SKM-1 (cell line): ENCODE data around the gene PCDHGB4.
"Not testable (repeated sequence)": the region's sequence is repeated elsewhere in the genome, so short reads cannot be mapped to it uniquely, and the experiment has no call there.

ENCODE experiments used
- DNase-seq: peaks from one replicate; lab custom pipeline; 2025; ENCODE audit not compliant: unreplicated experiment; lab: John Stamatoyannopoulos, UW

PCDHGB4 gene

DNA sequence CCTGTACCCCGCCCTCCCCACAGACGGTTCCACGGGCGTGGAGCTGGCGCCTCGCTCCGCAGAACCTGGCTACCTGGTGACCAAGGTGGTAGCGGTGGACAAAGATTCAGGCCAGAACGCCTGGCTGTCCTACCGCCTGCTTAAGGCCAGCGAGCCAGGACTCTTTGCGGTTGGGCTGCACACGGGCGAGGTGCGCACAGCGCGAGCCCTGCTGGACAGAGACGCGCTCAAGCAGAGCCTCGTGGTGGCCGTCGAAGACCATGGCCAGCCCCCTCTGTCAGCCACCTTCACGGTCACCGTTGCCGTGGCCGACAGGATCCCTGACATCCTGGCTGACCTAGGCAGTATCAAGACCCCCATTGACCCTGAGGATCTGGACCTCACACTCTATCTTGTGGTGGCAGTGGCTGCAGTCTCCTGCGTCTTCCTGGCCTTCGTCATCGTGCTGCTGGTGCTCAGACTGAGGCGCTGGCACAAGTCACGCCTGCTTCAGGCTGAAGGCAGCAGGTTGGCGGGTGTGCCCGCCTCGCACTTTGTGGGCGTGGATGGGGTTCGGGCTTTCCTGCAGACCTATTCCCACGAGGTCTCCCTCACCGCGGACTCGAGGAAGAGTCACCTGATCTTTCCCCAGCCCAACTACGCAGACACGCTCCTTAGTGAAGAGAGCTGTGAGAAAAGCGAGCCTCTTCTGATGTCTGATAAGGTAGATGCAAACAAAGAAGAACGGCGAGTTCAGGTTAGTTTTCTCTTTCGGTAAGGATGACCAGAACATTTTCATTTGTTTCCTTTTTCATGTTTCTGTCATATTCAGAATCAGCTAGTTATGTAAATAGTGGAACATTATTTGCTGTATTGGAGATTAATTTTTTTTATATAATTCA is 21.2 kb upstream of the PCDHGB4 start:
- DNase-seq, result no peak

DNA sequence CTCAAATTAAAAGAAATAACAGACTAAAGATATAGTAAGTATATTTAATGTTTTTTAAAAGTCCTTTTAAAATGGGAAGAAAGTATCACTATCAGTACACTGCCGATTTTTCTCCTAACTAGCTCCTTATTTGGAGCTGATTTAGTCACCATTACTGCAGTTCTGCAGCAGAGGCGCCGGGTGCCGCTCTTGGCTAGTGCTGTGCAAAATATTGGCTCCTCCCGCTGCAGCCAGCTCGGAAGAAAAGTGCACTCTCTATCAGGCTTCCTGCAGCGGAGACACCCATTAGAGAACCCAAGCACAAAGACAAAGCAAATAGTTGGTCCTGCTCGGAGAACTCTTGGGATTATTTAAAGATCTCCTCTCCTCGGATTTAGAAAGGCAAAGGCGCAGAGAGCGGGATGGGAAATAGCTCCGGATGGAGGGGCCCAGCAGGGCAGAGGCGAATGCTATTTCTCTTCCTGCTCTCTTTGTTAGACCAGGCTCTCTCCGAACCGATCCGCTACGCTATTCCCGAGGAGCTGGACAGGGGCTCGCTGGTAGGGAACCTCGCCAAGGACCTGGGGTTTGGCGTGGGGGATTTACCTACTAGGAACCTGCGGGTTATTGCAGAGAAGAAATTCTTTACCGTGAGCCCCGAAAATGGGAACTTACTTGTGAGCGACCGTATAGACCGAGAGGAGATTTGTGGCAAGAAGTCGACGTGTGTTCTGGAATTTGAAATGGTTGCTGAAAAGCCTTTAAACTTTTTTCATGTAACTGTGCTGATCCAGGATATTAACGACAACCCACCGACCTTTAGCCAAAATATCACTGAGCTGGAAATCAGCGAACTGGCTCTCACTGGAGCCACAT is 17.3 kb upstream of the PCDHGB4 start, which contains the start of gene PCDHGB3:
PCDHGB3 (plus strand) TSS at position 249 of the 855 bp plus-strand sequence; CDS start at position 402, 153 bp downstream.
- DNase-seq, result no peak

DNA sequence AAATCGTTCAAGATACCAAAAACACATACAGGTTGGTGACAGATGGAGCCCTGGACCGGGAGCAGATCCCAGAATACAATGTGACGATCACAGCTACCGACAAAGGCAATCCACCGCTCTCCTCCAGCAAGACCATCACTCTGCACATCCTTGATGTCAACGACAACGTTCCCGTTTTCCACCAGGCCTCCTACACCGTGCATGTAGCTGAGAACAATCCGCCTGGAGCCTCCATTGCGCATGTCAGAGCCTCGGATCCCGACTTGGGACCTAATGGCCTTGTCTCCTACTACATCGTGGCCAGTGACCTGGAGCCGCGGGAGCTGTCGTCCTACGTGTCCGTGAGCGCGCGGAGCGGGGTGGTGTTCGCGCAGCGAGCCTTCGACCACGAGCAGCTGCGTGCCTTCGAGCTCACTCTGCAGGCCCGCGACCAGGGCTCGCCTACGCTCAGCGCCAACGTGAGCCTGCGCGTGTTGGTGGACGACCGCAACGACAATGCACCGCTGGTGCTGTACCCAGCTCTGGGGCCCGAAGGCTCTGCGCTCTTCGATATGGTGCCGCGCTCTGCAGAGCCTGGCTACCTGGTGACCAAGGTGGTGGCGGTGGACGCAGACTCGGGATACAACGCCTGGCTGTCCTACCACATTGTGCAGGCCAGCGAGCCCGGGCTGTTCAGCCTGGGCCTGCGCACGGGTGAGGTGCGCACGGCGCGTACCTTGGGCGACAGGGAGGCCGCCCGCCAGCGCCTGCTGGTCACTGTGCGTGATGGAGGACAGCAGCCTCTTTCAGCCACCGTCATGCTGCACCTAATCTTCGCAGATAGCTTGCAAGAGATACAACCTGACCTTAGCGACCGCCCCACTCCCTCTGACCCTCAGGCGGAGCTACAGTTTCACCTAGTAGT is 15.7 kb upstream of the PCDHGB4 start:
- DNase-seq, result no peak

DNA sequence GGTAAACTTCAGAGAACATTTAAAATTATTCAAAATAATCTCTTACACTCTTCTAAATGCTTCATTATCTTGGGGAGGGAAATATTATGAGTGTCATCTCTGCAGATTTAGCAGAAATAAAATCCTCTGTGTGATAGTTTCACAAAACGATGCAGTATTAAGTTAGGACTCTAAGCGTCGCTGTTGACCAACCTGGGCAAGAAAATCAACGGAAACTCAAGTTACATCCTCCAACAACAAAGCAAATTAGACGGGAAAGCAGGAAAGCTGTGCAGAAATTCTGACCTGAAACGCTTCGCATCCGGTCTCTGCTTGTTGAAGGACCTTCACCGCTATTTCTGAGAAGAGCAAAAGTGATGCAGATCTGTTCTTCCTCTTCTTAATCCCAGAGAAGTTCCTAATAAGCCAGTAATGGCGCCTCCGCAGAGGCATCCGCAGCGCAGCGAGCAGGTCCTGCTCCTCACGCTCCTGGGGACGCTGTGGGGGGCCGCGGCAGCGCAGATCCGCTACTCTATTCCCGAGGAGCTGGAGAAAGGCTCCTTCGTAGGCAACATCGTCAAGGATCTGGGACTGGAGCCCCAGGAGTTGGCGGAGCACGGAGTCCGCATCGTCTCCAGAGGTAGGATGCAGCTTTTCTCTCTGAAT is 13.7 kb upstream of the PCDHGB4 start, which contains the start of gene PCDHGA6:
PCDHGA6 (plus strand) TSS at position 219 of the 645 bp plus-strand sequence; CDS start at position 412, 193 bp downstream.
- no peak for DNase-seq

DNA sequence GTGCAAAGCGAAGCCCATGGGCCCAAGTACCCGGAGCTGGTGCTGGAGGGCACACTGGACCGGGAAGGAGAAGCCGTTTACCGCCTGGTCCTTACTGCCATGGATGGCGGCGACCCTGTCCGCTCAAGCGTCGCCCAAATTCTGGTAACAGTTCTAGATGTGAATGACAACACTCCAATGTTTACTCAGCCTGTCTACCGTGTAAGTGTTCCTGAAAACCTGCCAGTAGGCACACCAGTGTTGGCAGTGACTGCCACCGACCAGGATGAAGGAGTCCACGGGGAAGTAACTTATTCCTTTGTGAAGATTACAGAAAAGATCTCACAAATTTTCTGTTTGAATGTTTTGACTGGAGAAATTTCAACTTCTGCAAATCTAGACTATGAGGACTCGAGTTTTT is 12.9 kb upstream of the PCDHGB4 start:
- no peak for DNase-seq

DNA sequence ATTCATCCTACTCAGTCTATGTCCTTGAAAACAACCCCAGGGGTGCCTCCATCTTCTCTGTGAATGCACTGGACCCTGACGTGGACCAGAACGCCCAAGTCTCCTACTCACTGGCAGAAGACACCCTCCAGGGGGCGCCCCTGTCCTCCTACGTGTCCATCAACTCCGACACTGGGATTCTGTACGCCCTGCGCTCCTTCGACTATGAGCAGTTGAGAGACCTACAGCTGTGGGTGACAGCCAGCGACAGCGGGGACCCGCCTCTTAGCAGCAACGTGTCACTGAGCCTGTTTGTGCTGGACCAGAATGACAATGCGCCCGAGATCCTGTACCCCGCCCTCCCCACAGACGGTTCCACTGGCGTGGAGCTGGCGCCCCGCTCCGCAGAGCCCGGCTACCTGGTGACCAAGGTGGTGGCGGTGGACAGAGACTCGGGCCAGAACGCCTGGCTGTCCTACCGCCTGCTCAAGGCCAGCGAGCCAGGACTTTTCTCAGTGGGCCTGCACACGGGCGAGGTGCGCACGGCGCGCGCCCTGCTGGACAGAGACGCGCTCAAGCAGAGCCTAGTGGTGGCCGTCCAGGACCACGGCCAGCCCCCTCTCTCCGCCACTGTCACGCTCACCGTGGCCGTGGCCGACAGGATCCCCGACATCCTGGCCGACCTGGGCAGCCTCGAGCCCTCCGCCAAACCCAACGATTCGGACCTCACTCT is 11.9 kb upstream of the PCDHGB4 start:
- not testable (repeated sequence) for DNase-seq

DNA sequence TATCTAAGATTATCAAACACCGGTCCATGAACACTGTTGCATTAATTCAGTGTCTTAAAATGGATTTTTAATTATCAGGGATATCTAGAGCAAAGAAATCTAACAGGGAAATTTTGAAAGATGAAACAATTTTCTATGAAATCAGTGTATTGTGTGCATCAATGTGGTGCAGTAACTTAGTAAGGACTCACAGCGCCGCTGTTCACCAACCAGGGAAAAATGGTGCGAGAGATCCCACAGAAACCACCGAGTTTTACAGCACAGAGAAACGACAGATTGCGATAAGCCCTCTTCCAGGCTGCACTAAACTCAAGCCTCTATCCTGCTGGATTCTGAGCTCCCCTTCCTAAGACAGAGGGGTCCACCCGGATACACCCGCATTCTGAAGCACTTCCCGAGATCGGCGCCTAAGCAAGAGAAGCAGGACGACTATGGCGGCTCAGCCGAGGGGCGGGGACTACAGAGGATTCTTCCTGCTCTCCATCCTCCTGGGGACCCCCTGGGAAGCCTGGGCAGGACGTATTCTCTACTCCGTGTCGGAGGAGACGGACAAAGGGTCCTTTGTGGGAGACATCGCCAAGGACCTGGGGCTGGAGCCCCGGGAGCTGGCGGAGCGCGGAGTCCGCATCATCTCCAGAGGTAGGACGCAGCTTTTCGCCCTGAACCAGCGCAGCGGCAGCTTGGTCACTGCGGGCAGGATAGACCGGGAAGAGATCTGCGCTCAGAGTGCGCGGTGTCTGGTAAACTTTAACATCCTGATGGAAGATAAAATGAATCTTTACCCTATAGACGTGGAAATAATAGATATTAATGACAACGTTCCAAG is 4.8 kb upstream of the PCDHGB4 start, which contains the start of gene PCDHGA7:
PCDHGA7 (plus strand) TSS at position 274 of the 826 bp plus-strand sequence; CDS start at position 432, 158 bp downstream.
- DNase-seq, result no peak

DNA sequence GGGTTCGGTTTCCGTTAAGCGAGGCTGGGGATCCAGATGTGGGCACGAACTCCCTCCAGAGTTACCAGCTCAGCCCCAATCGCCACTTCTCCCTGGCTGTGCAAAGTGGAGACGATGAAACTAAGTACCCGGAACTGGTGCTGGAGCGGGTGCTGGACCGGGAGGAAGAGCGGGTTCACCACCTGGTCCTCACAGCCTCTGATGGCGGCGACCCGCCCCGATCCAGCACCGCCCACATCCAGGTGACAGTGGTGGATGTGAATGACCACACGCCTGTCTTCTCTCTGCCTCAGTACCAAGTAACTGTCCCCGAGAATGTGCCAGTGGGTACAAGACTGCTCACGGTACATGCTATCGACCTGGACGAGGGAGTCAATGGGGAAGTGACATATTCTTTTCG is 4.2 kb upstream of the PCDHGB4 start:
- no peak for DNase-seq

DNA sequence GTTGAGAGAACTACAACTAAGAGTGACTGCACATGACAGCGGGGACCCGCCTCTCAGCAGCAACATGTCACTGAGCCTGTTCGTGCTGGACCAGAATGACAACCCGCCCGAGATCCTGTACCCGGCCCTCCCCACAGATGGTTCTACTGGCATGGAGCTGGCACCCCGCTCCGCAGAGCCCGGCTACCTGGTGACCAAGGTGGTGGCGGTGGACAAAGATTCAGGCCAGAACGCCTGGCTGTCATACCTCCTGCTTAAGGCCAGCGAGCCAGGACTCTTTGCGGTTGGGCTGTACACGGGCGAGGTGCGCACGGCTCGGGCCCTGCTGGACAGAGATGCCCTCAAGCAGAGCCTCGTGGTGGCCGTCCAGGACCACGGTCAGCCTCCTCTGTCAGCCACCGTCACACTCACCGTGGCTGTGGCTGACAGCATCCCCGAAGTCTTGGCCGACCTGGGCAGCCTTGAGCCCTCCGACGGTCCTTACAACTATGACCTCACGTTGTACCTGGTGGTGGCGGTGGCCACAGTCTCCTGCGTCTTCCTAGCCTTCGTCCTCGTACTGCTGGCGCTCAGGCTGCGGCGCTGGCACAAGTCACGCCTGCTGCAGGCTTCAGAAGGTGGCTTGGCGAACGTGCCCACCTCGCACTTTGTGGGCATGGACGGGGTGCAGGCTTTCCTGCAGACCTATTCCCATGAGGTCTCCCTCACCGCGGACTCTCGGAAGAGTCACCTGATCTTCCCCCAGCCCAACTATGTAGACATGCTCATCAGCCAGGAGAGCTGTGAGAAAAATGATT is 2.8 kb upstream of the PCDHGB4 start:
- DNase-seq, result no peak

DNA sequence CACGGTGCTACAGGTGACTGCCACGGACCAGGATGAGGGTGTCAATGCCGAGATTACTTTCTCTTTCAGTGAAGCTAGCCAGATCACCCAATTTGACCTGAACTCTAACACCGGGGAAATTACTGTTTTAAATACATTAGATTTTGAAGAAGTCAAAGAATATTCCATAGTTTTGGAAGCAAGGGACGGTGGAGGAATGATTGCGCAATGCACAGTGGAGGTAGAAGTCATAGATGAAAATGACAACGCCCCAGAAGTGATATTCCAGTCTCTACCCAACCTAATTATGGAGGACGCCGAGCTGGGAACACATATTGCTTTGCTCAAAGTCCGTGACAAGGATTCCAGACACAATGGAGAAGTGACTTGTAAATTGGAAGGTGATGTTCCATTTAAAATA is 1.2 kb downstream of the PCDHGB4 start:
- no peak for DNase-seq

DNA sequence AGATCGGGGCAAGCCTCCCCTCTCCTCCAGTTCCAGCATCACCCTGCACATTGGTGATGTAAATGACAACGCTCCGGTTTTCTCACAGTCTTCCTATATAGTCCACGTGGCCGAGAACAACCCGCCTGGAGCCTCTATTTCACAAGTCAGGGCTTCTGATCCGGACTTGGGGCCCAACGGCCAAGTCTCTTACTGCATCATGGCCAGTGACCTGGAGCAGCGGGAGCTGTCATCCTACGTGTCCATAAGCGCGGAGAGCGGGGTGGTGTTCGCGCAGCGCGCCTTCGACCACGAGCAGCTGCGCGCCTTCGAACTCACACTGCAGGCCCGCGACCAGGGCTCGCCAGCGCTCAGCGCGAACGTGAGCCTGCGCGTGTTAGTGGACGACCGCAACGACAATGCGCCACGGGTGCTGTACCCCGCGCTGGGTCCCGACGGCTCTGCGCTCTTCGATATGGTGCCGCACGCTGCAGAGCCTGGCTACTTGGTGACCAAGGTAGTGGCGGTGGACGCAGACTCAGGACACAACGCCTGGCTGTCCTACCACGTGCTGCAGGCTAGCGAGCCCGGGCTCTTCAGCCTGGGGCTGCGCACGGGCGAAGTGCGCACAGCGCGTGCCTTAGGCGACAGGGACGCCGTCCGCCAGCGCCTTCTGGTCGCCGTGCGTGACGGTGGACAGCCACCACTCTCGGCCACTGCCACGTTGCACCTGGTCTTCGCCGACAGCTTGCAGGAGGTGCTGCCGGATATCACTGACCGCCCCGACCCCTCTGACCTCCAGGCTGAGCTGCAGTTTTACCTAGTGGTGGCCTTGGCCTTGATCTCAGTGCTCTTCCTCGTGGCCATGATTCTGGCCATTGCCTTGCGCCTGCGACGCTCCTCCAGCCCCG is 1.9 kb downstream of the PCDHGB4 start:
- DNase-seq, result no peak

DNA sequence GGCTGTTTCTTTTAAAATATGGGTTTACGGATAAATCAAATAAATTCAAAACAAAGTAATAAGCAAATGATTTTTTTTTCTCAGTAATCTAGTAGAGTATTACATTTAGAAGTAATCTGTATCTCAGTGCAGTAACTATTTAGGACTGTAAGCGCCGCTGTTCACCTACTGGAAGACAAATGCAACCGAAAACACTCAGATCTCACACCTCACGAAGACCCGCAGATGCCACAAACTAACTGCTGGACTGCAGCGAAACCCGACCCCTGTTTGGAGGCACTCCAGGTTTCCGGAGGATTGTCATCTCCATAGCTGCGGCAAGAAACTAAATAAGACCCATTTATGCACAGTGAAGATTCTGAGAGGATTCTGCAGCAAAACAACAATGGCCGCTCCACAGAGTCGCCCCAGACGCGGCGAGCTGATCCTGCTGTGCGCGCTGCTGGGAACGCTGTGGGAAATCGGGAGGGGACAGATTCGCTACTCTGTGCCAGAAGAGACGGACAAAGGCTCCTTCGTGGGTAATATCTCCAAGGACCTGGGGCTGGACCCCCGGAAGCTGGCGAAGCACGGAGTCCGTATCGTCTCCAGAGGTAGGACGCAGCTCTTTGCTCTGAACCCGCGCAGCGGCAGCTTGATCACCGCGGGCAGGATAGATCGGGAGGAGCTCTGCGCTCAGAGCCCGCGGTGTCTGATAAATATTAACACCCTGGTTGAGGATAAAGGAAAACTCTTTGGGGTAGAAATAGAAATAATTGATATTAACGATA is 5.1 kb downstream of the PCDHGB4 start, which contains the start of gene PCDHGA8:
PCDHGA8 (plus strand) TSS at position 205 of the 770 bp plus-strand sequence; CDS start at position 386, 181 bp downstream.
- DNase-seq, result no peak

DNA sequence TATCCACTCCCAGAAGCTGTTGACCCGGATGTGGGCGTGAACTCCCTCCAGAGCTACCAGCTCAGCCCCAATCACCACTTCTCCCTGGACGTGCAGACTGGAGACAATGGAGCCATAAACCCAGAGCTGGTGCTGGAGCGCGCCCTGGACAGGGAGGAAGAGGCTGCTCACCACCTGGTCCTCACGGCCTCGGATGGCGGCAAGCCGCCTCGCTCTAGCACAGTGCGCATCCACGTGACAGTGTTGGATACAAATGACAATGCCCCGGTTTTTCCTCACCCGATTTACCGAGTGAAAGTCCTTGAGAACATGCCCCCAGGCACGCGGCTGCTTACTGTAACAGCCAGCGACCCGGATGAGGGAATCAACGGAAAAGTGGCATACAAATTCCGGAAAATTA is 5.8 kb downstream of the PCDHGB4 start:
- no peak for DNase-seq

DNA sequence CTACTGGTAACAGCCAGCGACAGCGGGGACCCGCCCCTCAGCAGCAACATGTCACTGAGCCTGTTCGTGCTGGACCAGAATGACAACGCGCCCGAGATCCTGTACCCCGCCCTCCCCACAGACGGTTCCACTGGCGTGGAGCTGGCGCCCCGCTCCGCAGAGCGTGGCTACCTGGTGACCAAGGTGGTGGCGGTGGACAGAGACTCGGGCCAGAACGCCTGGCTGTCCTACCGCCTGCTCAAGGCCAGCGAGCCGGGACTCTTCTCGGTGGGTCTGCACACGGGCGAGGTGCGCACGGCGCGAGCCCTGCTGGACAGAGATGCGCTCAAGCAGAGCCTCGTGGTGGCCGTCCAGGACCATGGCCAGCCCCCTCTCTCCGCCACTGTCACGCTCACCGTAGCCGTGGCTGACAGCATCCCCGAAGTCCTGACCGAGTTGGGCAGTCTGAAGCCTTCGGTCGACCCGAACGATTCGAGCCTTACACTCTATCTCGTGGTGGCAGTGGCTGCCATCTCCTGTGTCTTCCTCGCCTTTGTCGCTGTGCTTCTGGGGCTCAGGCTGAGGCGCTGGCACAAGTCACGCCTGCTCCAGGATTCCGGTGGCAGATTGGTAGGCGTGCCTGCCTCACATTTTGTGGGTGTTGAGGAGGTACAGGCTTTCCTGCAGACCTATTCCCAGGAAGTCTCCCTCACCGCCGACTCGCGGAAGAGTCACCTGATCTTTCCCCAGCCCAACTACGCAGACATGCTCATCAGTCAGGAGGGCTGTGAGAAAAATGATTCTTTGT is 7.1 kb downstream of the PCDHGB4 start:
- not testable (repeated sequence) for DNase-seq
